Endothelial cell of umbilical vein (primary cell): ENCODE data around the gene OSER1.

ENCODE experiments used
- EZH2 ChIP-seq: IDR thresholded peaks from 2 replicates; pipeline ENCODE4 v1.6.1; 2012; ENCODE audit warnings: borderline replicate concordance, low read depth, mild to moderate bottlenecking, moderate library complexity, low read length, inconsistent platforms; ENCODE audit not compliant: severe bottlenecking
- FOS ChIP-seq: IDR thresholded peaks from 2 replicates; pipeline ENCODE4 v1.6.1; 2011; ENCODE audit warnings: mild to moderate bottlenecking, low read length, moderate library complexity, borderline replicate concordance; ENCODE audit not compliant: insufficient read depth
- JUN ChIP-seq: IDR thresholded peaks from 2 replicates; pipeline ENCODE4 v1.6.1; 2011; ENCODE audit warnings: borderline replicate concordance, low read depth; ENCODE audit not compliant: insufficient read length, insufficient read depth
- MAX ChIP-seq: IDR thresholded peaks from 2 replicates; pipeline ENCODE4 v1.6.1; 2011; ENCODE audit not compliant: insufficient read depth, insufficient read length
- POLR2AphosphoS5 ChIP-seq: IDR thresholded peaks from 2 replicates; pipeline ENCODE4 v1.6.1; 2012; ENCODE audit warnings: low read depth, mild to moderate bottlenecking, control low read depth, low read length, moderate library complexity; ENCODE audit not compliant: insufficient read depth
- TF ChIP-seq, protein P1 (sequence below), 2 donors: IDR thresholded peaks; 1 replicate in 1 of 2; 2 replicates in 1 of 2; pipeline ENCODE4 v1.5.1; 2011; ENCODE audit warnings: low read length in 2 of 2, mild to moderate bottlenecking in 2 of 2, moderate library complexity in 2 of 2, control low read depth in 1 of 2, inconsistent platforms in 1 of 2, low read depth in 1 of 2; ENCODE audit not compliant: insufficient read depth in 1 of 2; ENCODE audit errors: extremely low read depth in 1 of 2

DNA sequence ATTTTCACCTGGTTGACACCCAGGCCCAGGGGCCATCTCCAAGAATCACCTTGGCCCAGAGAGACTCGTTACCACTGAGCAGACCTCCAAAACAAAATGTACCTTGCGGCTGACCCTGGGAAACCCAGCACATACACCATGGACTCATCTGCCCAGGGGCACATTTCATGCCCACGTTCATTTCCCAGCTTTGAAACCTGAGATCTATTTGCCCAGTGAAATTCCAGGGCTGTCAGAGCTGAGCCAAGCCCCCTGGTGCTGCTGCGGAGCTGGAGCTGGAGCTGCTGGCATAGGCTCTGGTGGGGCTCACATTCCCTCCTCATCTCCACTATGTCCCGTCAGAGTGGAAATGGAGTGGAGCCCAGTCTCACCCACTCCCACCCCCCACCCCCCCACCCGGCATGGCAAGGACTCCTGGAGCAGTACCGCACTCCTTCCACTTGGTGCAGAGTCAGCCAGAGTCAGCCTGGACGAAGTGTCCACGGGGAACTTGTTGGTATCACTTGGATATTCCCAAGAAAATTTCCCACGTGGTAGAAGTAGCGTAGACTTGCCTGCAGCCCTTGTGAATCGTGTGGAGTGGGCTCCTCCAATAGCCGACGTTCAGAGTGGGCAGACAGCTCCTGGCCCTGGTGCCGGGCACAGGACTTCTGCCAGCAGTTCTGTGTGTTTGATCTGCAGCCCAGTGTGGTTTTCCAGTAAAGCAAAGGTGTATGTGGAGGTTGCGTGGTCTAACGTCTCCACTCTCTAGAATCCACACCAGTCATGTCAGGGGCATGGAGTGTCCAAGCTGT is 18.1 kb upstream of the OSER1 start:
- TF ChIP-seq, protein P1, sequence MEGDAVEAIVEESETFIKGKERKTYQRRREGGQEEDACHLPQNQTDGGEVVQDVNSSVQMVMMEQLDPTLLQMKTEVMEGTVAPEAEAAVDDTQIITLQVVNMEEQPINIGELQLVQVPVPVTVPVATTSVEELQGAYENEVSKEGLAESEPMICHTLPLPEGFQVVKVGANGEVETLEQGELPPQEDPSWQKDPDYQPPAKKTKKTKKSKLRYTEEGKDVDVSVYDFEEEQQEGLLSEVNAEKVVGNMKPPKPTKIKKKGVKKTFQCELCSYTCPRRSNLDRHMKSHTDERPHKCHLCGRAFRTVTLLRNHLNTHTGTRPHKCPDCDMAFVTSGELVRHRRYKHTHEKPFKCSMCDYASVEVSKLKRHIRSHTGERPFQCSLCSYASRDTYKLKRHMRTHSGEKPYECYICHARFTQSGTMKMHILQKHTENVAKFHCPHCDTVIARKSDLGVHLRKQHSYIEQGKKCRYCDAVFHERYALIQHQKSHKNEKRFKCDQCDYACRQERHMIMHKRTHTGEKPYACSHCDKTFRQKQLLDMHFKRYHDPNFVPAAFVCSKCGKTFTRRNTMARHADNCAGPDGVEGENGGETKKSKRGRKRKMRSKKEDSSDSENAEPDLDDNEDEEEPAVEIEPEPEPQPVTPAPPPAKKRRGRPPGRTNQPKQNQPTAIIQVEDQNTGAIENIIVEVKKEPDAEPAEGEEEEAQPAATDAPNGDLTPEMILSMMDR (IDR thresholded peaks at IDR 0.05; ENCODE audit: extremely low read depth in 1 of 2, insufficient read depth in 1 of 2, low read depth in 1 of 2, low read length in 2 of 2), result no peak
- TF ChIP-seq POLR2AphosphoS5, result no peak
- TF ChIP-seq MAX, result no peak
- TF ChIP-seq JUN, result no peak
- no peak for TF ChIP-seq EZH2
- no peak for TF ChIP-seq FOS
